ENCODE results near the gene FOXP1.

GRCh38 chr3:71160785-71161546 is 422.6 kb downstream of the FOXP1 start:
- TF ChIP-seq CTCF (IDR thresholded peaks at IDR 0.05), result no peak
- TF ChIP-seq POLR2A (IDR thresholded peaks at IDR 0.05), result no peak

Measured in uterus (tissue), 2 donors.